ENCODE data around the gene PDE4D.

The PDE4D gene

GRCh38 chr5:59264639-59265245, 628.8 kb downstream of the PDE4D start:
- Histone ChIP-seq H3K9ac (ENCODE audit: low read depth, low read length) (no peak overlapping the region), H3K27ac (ENCODE audit: low read length) (no peak overlapping the region), H3K9me3 (ENCODE audit: insufficient read depth, low read depth, low read length) (no peaks in the 10 kb centered on the region), H3K4me1 (ENCODE audit: insufficient read depth, low read length) (0 out of 2 replicates have a peak, but pooled peaks cover 4% of the 10 kb centered on the region), H3K36me3 (ENCODE audit: insufficient read depth, low read depth, low read length) (no peaks in the 10 kb centered on the region), H3K4me3 (ENCODE audit: low read length) (no peak overlapping the region), H3K27me3 (ENCODE audit: insufficient read depth, low read length) (no peaks in the 10 kb centered on the region)

GRCh38 chr5:59264013-59264412, 629.5 kb downstream of the PDE4D start:
- no peaks in the 10 kb centered on the region for H3K36me3 ChIP-seq (ENCODE audit: insufficient read depth, low read depth, low read length)
- H3K27me3 ChIP-seq (ENCODE audit: insufficient read depth, low read length): no peaks in the 10 kb centered on the region
- no peak overlapping the region for H3K9ac ChIP-seq (ENCODE audit: low read depth, low read length)
- no peak overlapping the region for H3K4me3 ChIP-seq (ENCODE audit: low read length)
- 0 out of 2 replicates have a peak, but pooled peaks cover 4% of the 10 kb centered on the region for H3K4me1 ChIP-seq (ENCODE audit: insufficient read depth, low read length)
- H3K9me3 ChIP-seq (ENCODE audit: insufficient read depth, low read depth, low read length): no peaks in the 10 kb centered on the region
- H3K27ac ChIP-seq (ENCODE audit: low read length): no peak overlapping the region

GRCh38 chr5:59261969-59262368, 631.6 kb downstream of the PDE4D start:
- Histone ChIP-seq H3K27me3 (ENCODE audit: insufficient read depth, low read length) (no peaks in the 10 kb centered on the region), H3K9ac (ENCODE audit: low read depth, low read length) (no peak overlapping the region), H3K4me1 (ENCODE audit: insufficient read depth, low read length) (0 out of 2 replicates have a peak, but pooled peaks cover 4% of the 10 kb centered on the region), H3K4me3 (ENCODE audit: low read length) (no peak overlapping the region), H3K27ac (ENCODE audit: low read length) (no peak overlapping the region), H3K36me3 (ENCODE audit: insufficient read depth, low read depth, low read length) (no peaks in the 10 kb centered on the region), H3K9me3 (ENCODE audit: insufficient read depth, low read depth, low read length) (no peaks in the 10 kb centered on the region)

GRCh38 chr5:59260973-59261372, 632.6 kb downstream of the PDE4D start:
- no peaks in the 10 kb centered on the region for H3K27me3 ChIP-seq (ENCODE audit: insufficient read depth, low read length)
- H3K27ac ChIP-seq (ENCODE audit: low read length): no peak overlapping the region
- H3K9ac ChIP-seq (ENCODE audit: low read depth, low read length): no peak overlapping the region
- no peaks in the 10 kb centered on the region for H3K36me3 ChIP-seq (ENCODE audit: insufficient read depth, low read depth, low read length)
- 0 out of 2 replicates have a peak, but pooled peaks cover 4% of the 10 kb centered on the region for H3K4me1 ChIP-seq (ENCODE audit: insufficient read depth, low read length)
- H3K9me3 ChIP-seq (ENCODE audit: insufficient read depth, low read depth, low read length): no peaks in the 10 kb centered on the region
- no peak overlapping the region for H3K4me3 ChIP-seq (ENCODE audit: low read length)

GRCh38 chr5:59260200-59260599, 633.3 kb downstream of the PDE4D start:
- Histone ChIP-seq H3K4me3 (ENCODE audit: low read length) (no peak overlapping the region), H3K27me3 (ENCODE audit: insufficient read depth, low read length) (no peaks in the 10 kb centered on the region), H3K36me3 (ENCODE audit: insufficient read depth, low read depth, low read length) (no peaks in the 10 kb centered on the region), H3K4me1 (ENCODE audit: insufficient read depth, low read length) (0 out of 2 replicates have a peak, but pooled peaks cover 4% of the 10 kb centered on the region), H3K9me3 (ENCODE audit: insufficient read depth, low read depth, low read length) (no peaks in the 10 kb centered on the region), H3K9ac (ENCODE audit: low read depth, low read length) (no peak overlapping the region), H3K27ac (ENCODE audit: low read length) (no peak overlapping the region)

- H3K4me1 ChIP-seq (ENCODE audit: insufficient read depth, low read length): no peaks in the 10 kb centered on the region
- no peak overlapping the region for H3K27ac ChIP-seq (ENCODE audit: low read length)
- no peaks in the 10 kb centered on the region for H3K36me3 ChIP-seq (ENCODE audit: insufficient read depth, low read depth, low read length)
- no peak overlapping the region for H3K4me3 ChIP-seq (ENCODE audit: low read length)
- H3K27me3 ChIP-seq (ENCODE audit: insufficient read depth, low read length): no peaks in the 10 kb centered on the region
- H3K9me3 ChIP-seq (ENCODE audit: insufficient read depth, low read depth, low read length): no peaks in the 10 kb centered on the region
- H3K9ac ChIP-seq (ENCODE audit: low read depth, low read length): no peak overlapping the region
Measured at GRCh38 chr5:59259237-59259636, 634.3 kb downstream of the PDE4D start.

- Histone ChIP-seq H3K9ac (ENCODE audit: low read depth, low read length) (no peak overlapping the region), H3K36me3 (ENCODE audit: insufficient read depth, low read depth, low read length) (no peaks in the 10 kb centered on the region), H3K27me3 (ENCODE audit: insufficient read depth, low read length) (no peaks in the 10 kb centered on the region), H3K27ac (ENCODE audit: low read length) (no peak overlapping the region), H3K9me3 (ENCODE audit: insufficient read depth, low read depth, low read length) (no peaks in the 10 kb centered on the region), H3K4me3 (ENCODE audit: low read length) (no peak overlapping the region), H3K4me1 (ENCODE audit: insufficient read depth, low read length) (no peaks in the 10 kb centered on the region)
Measured at GRCh38 chr5:59257488-59258400, 635.8 kb downstream of the PDE4D start.

- H3K27ac ChIP-seq (ENCODE audit: low read length): no peak overlapping the region
- no peaks in the 10 kb centered on the region for H3K9me3 ChIP-seq (ENCODE audit: insufficient read depth, low read depth, low read length)
- no peaks in the 10 kb centered on the region for H3K36me3 ChIP-seq (ENCODE audit: insufficient read depth, low read depth, low read length)
Measured at GRCh38 chr5:59256331-59256730, 637.2 kb downstream of the PDE4D start.

GRCh38 chr5:59254055-59254687, 639.4 kb downstream of the PDE4D start:
- no peaks in the 10 kb centered on the region for H3K4me1 ChIP-seq (ENCODE audit: insufficient read depth, low read length)

More at GRCh38 chr5:59256331-59256730, 637.2 kb downstream of the PDE4D start:
- Histone ChIP-seq H3K4me1 (ENCODE audit: insufficient read depth, low read length) (no peaks in the 10 kb centered on the region), H3K27me3 (ENCODE audit: insufficient read depth, low read length) (no peaks in the 10 kb centered on the region), H3K4me3 (ENCODE audit: low read length) (no peak overlapping the region), H3K9ac (ENCODE audit: low read depth, low read length) (no peak overlapping the region)

GRCh38 chr5:59253625-59254024, 639.9 kb downstream of the PDE4D start:
- H3K4me3 ChIP-seq (ENCODE audit: low read length): no peak overlapping the region
- H3K4me1 ChIP-seq (ENCODE audit: insufficient read depth, low read length): no peaks in the 10 kb centered on the region
- no peak overlapping the region for H3K9ac ChIP-seq (ENCODE audit: low read depth, low read length)
- H3K9me3 ChIP-seq (ENCODE audit: insufficient read depth, low read depth, low read length): no peaks in the 10 kb centered on the region
- H3K27me3 ChIP-seq (ENCODE audit: insufficient read depth, low read length): no peaks in the 10 kb centered on the region
- H3K27ac ChIP-seq (ENCODE audit: low read length): no peak overlapping the region
- no peaks in the 10 kb centered on the region for H3K36me3 ChIP-seq (ENCODE audit: insufficient read depth, low read depth, low read length)

More at GRCh38 chr5:59254055-59254687, 639.4 kb downstream of the PDE4D start:
- H3K9me3 ChIP-seq (ENCODE audit: insufficient read depth, low read depth, low read length): no peaks in the 10 kb centered on the region
- H3K27me3 ChIP-seq (ENCODE audit: insufficient read depth, low read length): no peaks in the 10 kb centered on the region
- H3K36me3 ChIP-seq (ENCODE audit: insufficient read depth, low read depth, low read length): no peaks in the 10 kb centered on the region
- no peak overlapping the region for H3K4me3 ChIP-seq (ENCODE audit: low read length)
- no peak overlapping the region for H3K9ac ChIP-seq (ENCODE audit: low read depth, low read length)
- no peak overlapping the region for H3K27ac ChIP-seq (ENCODE audit: low read length)

- Histone ChIP-seq H3K27ac (ENCODE audit: low read length) (no peak overlapping the region), H3K4me1 (ENCODE audit: insufficient read depth, low read length) (no peaks in the 10 kb centered on the region)
Measured at GRCh38 chr5:59251627-59252026, 641.9 kb downstream of the PDE4D start.

More at GRCh38 chr5:59251627-59252026, 641.9 kb downstream of the PDE4D start:
- Histone ChIP-seq H3K36me3 (ENCODE audit: insufficient read depth, low read depth, low read length) (no peaks in the 10 kb centered on the region), H3K27me3 (ENCODE audit: insufficient read depth, low read length) (no peaks in the 10 kb centered on the region), H3K9ac (ENCODE audit: low read depth, low read length) (no peak overlapping the region), H3K4me3 (ENCODE audit: low read length) (no peak overlapping the region), H3K9me3 (ENCODE audit: insufficient read depth, low read depth, low read length) (no peaks in the 10 kb centered on the region)
